Measurements from ENCODE around the gene THBS1.

Gene THBS1

GRCh38 chr15:39641191-39641889 lies 60.5 kb downstream of the THBS1 start:
- no peak for DNase-seq

- no peak for DNase-seq
These were observed 61.2 kb downstream of the THBS1 start for GRCh38 chr15:39642011-39642640.

GRCh38 chr15:39643727-39644126 lies 62.8 kb downstream of the THBS1 start:
- no peak for DNase-seq

- no peak for DNase-seq
These were observed 63.3 kb downstream of the THBS1 start for GRCh38 chr15:39644136-39644535.

- DNase-seq: no peak
These were observed 64.5 kb downstream of the THBS1 start for GRCh38 chr15:39645138-39645975.

GRCh38 chr15:39645976-39646257 lies 65.0 kb downstream of the THBS1 start:
- no peak for DNase-seq

GRCh38 chr15:39646425-39646824 lies 65.5 kb downstream of the THBS1 start:
- DNase-seq: no peak
